Activated CD4-positive, alpha-beta T cell treated with anti-CD3 and anti-CD28 coated beads for 4 hours (primary cell): Measurements from ENCODE around the gene FAM234B.

Experiments
- DNase-seq, 2 donors: peaks; one replicate each; pipeline ENCODE4 v3.0.0-alpha.2; 2020

Gene FAM234B

GRCh38 chr12:13119826-13120225 lies 75.6 kb downstream of the FAM234B start:
- DNase-seq: no peak

- DNase-seq: no peak
These were observed 76.2 kb downstream of the FAM234B start for GRCh38 chr12:13120413-13120812.

GRCh38 chr12:13121568-13121967 lies 77.4 kb downstream of the FAM234B start:
- no peak for DNase-seq

GRCh38 chr12:13124656-13125505 lies 80.7 kb downstream of the FAM234B start:
- DNase-seq: no peak

- no peak for DNase-seq
These were observed 81.8 kb downstream of the FAM234B start for GRCh38 chr12:13125996-13126395.

- DNase-seq: no peak
These were observed 82.3 kb downstream of the FAM234B start for GRCh38 chr12:13126494-13126893.

- no peak for DNase-seq
These were observed 83.3 kb downstream of the FAM234B start for GRCh38 chr12:13127444-13127843.

- DNase-seq: no peak
These were observed 84.2 kb downstream of the FAM234B start for GRCh38 chr12:13128291-13128965.

- no peak for DNase-seq
These were observed 86.8 kb downstream of the FAM234B start for GRCh38 chr12:13130981-13131380.
